GM20431 (cell line): Measurements from ENCODE around the gene HOXD4.

Experiments
- in situ Hi-C: fragments of 300-500 bp; cut with MseI, MboI; formaldehyde crosslinking; loops from one replicate; pipeline ENCODE4 v1.15.0; 2020; ENCODE audit warnings: low sequenced_read_pairs; ENCODE audit not compliant: unreplicated experiment

Gene HOXD4

GRCh38 chr2:176164201-176164600 lies 12.9 kb downstream of the HOXD4 start:
- in situ Hi-C loops = no loop called here

- in situ Hi-C loops = no loop called here
Observed at GRCh38 chr2:176164611-176165369, 13.4 kb downstream of the HOXD4 start.

- in situ Hi-C loops = no loop called here
Observed at GRCh38 chr2:176165370-176166050, 14.2 kb downstream of the HOXD4 start.

GRCh38 chr2:176166272-176166671 lies 14.9 kb downstream of the HOXD4 start:
- in situ Hi-C loops = no loop called here

- in situ Hi-C loops = no loop called here
Observed at GRCh38 chr2:176167398-176167797, 16.0 kb downstream of the HOXD4 start.

GRCh38 chr2:176169181-176169580 lies 17.8 kb downstream of the HOXD4 start:
- in situ Hi-C loops = no loop called here

- in situ Hi-C loops = no loop called here
Observed at GRCh38 chr2:176169711-176170110, 18.4 kb downstream of the HOXD4 start.

GRCh38 chr2:176170602-176171305 lies 19.4 kb downstream of the HOXD4 start:
- in situ Hi-C loops = no loop called here

- in situ Hi-C loops = no loop called here
Observed at GRCh38 chr2:176171351-176172006, 20.1 kb downstream of the HOXD4 start.

- in situ Hi-C loops = no loop called here
Observed at GRCh38 chr2:176172007-176172894, 20.9 kb downstream of the HOXD4 start.

GRCh38 chr2:176172895-176173566 lies 21.7 kb downstream of the HOXD4 start:
- in situ Hi-C loops = no loop called here

- in situ Hi-C loops = no loop called here
Observed at GRCh38 chr2:176173567-176174381, 22.4 kb downstream of the HOXD4 start.

- in situ Hi-C loops = no loop called here
Observed at GRCh38 chr2:176174382-176174823, 23.1 kb downstream of the HOXD4 start.

- in situ Hi-C loops = no loop called here
Observed at GRCh38 chr2:176174824-176175708, 23.7 kb downstream of the HOXD4 start.

- in situ Hi-C loops = no loop called here
Observed at GRCh38 chr2:176175709-176176607, 24.6 kb downstream of the HOXD4 start.

GRCh38 chr2:176177580-176178037 lies 26.3 kb downstream of the HOXD4 start:
- in situ Hi-C loops = no loop called here
